HPDE6-E6E7 (cell line): ENCODE data around the gene ELMOD2.

Experiments used
- DNase-seq: peaks from one replicate; pipeline ENCODE4 v3.0.0; 2011; ENCODE audit warnings: missing footprints; ENCODE audit errors: extremely low spot score

The ELMOD2 gene

DNA sequence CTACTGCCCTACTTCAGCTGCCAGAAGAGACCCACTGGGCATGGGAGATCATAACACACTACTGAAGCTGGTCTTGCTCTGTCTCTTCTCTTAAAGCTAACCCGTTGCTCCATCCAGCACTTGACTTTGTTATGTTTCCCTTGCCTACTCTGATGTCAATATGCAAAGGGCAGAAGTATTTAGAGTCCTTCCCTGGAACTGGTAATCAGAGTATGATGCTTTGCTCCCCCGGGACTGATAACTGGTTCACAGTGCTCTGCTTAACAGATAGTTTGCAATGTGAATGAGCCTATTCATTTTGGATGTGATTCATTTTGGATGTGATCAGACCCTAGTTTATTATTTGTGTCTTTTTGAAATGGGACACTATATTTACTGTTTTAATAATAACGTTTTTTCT lies 57.1 kb downstream of the ELMOD2 start:
- no peak for DNase-seq

DNA sequence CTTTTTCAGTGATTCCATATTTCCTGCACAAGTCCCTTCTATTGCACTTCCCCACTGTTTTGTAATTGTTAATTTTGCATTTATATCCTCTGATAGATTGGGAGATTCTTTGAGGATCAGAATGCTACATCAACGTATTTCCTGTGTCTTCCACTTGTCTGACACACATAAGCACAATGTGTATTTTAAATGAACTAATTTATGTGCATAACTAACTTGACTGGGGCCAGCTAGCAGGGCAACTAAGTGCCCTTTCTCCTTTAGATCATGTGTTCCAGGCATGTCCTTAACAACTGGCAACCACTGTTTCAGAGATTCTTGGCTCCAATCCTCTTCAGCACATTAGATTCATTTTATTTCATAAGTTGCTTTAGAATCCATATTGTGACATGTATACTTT lies 60.5 kb downstream of the ELMOD2 start:
- DNase-seq, result no peak

- peak; percentile 58 for DNase-seq
Observed at GRCh38 chr4:140595065-140595464, 71.1 kb downstream of the ELMOD2 start.

DNA sequence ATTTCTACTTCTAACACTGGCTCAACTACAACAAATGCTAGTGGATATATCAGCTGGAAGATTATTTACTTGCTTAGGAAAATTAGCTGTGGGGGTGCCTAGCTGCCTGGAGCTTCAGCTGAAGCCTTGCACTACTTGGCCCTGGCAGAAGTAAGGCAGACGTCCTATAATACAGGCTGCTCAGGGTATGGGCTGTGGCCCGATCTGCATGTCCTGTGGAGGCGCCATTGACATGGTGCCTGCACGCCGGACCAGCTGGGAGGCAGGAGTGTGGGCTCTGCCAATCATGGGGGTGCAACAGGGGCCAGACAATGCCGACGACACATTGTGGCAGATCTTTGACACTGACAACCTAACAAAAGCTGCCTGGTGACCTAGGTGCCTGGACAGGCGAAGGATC lies 76.4 kb downstream of the ELMOD2 start:
- no peak for DNase-seq

- no peak for DNase-seq
Observed at GRCh38 chr4:140602714-140603113, 78.7 kb downstream of the ELMOD2 start.

GRCh38 chr4:140603286-140603685 lies 79.3 kb downstream of the ELMOD2 start:
- no peak for DNase-seq
